ENCODE measurements around the gene ZNF224.
A peak's percentile ranks its signal among the peaks of the same experiment; 100 is the strongest.

Gene ZNF224

GRCh38 chr19:44069415-44069814 lies 24.7 kb upstream of the ZNF224 start:
- peaks cover 13% of the 10 kb centered on the region; the same call in 1 of the 2 replicates for H3K36me3 ChIP-seq (ENCODE audit: insufficient read depth, low read length)
- H4K20me1 ChIP-seq (ENCODE audit: insufficient read depth, low read length) = no peaks in the 10 kb centered on the region
- H2AFZ ChIP-seq (ENCODE audit: low read depth, low read length) = no peak overlapping the region
- no peaks in the 10 kb centered on the region for H3K27me3 ChIP-seq (ENCODE audit: insufficient read depth, low read length, poor library complexity)
- H3K4me3 ChIP-seq (ENCODE audit: low read depth in 1 of 2, low read length in 2 of 2) = no peak overlapping the region
- H3K27ac ChIP-seq (ENCODE audit: low read length) = no peak overlapping the region
- H3K79me2 ChIP-seq (ENCODE audit: insufficient read depth, low read length) = peaks cover 20% of the 10 kb centered on the region
- H3K4me2 ChIP-seq (ENCODE audit: insufficient read depth, low read length) = no peak overlapping the region
- DNase-seq (no peak), ATAC-seq (ENCODE audit: insufficient read depth, low read depth) (no peak)
- peaks cover 19% of the 10 kb centered on the region for H3K9me3 ChIP-seq (ENCODE audit: insufficient read depth, low read length, severe bottlenecking)
- H3K9ac ChIP-seq (ENCODE audit: low read depth, low read length) = no peak overlapping the region
- TF ChIP-seq CTCF (IDR thresholded peaks at IDR 0.05; ENCODE audit: borderline replicate concordance, extremely low read depth, low read length, poor library complexity, severe bottlenecking) (no peak), EZH2 (IDR thresholded peaks at IDR 0.05; ENCODE audit: borderline replicate concordance, low read depth, low read length, severe bottlenecking) (no peak)
- peaks cover 28% of the 10 kb centered on the region for H3K4me1 ChIP-seq (ENCODE audit: insufficient read depth, low read length)

GRCh38 chr19:44071824-44072542 lies 22.2 kb upstream of the ZNF224 start, which contains the start of gene ZNF284:
Gene ZNF284 (plus strand): TSS chr19:44072159. CDS start chr19:44076390, 4,231 bp downstream.
- peak within 1 kb of the TSS; percentile 75 for H3K27ac ChIP-seq (ENCODE audit: low read length)
- H3K4me1 ChIP-seq (ENCODE audit: insufficient read depth, low read length) = peaks cover 30% of the 10 kb centered on the region
- TF ChIP-seq EZH2 (IDR thresholded peaks at IDR 0.05; ENCODE audit: borderline replicate concordance, low read depth, low read length, severe bottlenecking) (no peak), CTCF (IDR thresholded peaks at IDR 0.05; ENCODE audit: borderline replicate concordance, extremely low read depth, low read length, poor library complexity, severe bottlenecking) (peak; percentile 5)
- H3K36me3 ChIP-seq (ENCODE audit: insufficient read depth, low read length) = peaks cover 5% of the 10 kb centered on the region; the same call in 1 of the 2 replicates
- ATAC-seq (ENCODE audit: insufficient read depth, low read depth) (peak; percentile 99), DNase-seq (peak; percentile 93)
- H3K9ac ChIP-seq (ENCODE audit: low read depth, low read length) = peak within 1 kb of the TSS; percentile 64
- peak within 1 kb of the TSS; percentile 94 for H3K4me2 ChIP-seq (ENCODE audit: insufficient read depth, low read length)
- H4K20me1 ChIP-seq (ENCODE audit: insufficient read depth, low read length) = no peaks in the 10 kb centered on the region
- H3K9me3 ChIP-seq (ENCODE audit: insufficient read depth, low read length, severe bottlenecking) = peaks cover 3% of the 10 kb centered on the region
- H2AFZ ChIP-seq (ENCODE audit: low read depth, low read length) = peak within 1 kb of the TSS; percentile 99
- H3K79me2 ChIP-seq (ENCODE audit: insufficient read depth, low read length) = peaks cover 23% of the 10 kb centered on the region
- H3K4me3 ChIP-seq (ENCODE audit: low read depth in 1 of 2, low read length in 2 of 2) = peak within 1 kb of the TSS; percentile 73 to 92
- no peaks in the 10 kb centered on the region for H3K27me3 ChIP-seq (ENCODE audit: insufficient read depth, low read length, poor library complexity)

GRCh38 chr19:44072543-44073401 lies 21.4 kb upstream of the ZNF224 start:
- Histone ChIP-seq H3K36me3 (ENCODE audit: insufficient read depth, low read length) (peaks cover 13% of the 10 kb centered on the region; the same call in 1 of the 2 replicates), H3K79me2 (ENCODE audit: insufficient read depth, low read length) (peaks cover 26% of the 10 kb centered on the region), H4K20me1 (ENCODE audit: insufficient read depth, low read length) (no peaks in the 10 kb centered on the region), H3K4me2 (ENCODE audit: insufficient read depth, low read length) (peak overlapping the region; percentile 94), H3K4me1 (ENCODE audit: insufficient read depth, low read length) (peaks cover 30% of the 10 kb centered on the region), H3K27me3 (ENCODE audit: insufficient read depth, low read length, poor library complexity) (no peaks in the 10 kb centered on the region), H3K27ac (ENCODE audit: low read length) (peak overlapping the region; percentile 75), H3K9me3 (ENCODE audit: insufficient read depth, low read length, severe bottlenecking) (peaks cover 3% of the 10 kb centered on the region), H2AFZ (ENCODE audit: low read depth, low read length) (peak overlapping the region; percentile 99), H3K4me3 (ENCODE audit: low read depth in 1 of 2, low read length in 2 of 2) (peak overlapping the region; percentile 73 to 92), H3K9ac (ENCODE audit: low read depth, low read length) (peak overlapping the region; percentile 64)
- TF ChIP-seq CTCF (IDR thresholded peaks at IDR 0.05; ENCODE audit: borderline replicate concordance, extremely low read depth, low read length, poor library complexity, severe bottlenecking) (peak; percentile 39), EZH2 (IDR thresholded peaks at IDR 0.05; ENCODE audit: borderline replicate concordance, low read depth, low read length, severe bottlenecking) (no peak)
- DNase-seq (peak; percentile 17), ATAC-seq (ENCODE audit: insufficient read depth, low read depth) (no peak)
